Activated naive CD4-positive, alpha-beta T cell treated with anti-CD3 and anti-CD28 coated beads, Interleukin-2, amount 10 ng/mL, durations not matched to agents 7 days and 5 days (primary cell): ENCODE measurements around the gene ST3GAL4.

Experiments
- CTCF ChIA-PET: fragments of 350-600 bp; sonication (Branson Sonifier 250); formaldehyde crosslinking; loops from one replicate; lab custom pipeline; 2021; ENCODE audit warnings: antibody characterized with exemption; lab: Charles Lee
- DNase-seq: peaks from one replicate; pipeline ENCODE4 v3.0.0-alpha.2; 2020
- H3K27ac Mint-ChIP-seq: one replicate; pipeline ENCODE4 v1.8.0; 2021; ENCODE audit warnings: mild to moderate bottlenecking, moderate library complexity, mixed read lengths
- H3K27me3 Mint-ChIP-seq: one replicate; pipeline ENCODE4 v1.8.0; 2021; ENCODE audit warnings: mild to moderate bottlenecking, mixed read lengths
- H3K36me3 Mint-ChIP-seq: one replicate; pipeline ENCODE4 v1.8.0; 2021; ENCODE audit warnings: mixed read lengths
- H3K4me1 Mint-ChIP-seq: one replicate; pipeline ENCODE4 v1.8.0; 2021; ENCODE audit warnings: mixed read lengths
- H3K4me3 Mint-ChIP-seq: one replicate; pipeline ENCODE4 v1.8.0; 2021; ENCODE audit warnings: mild to moderate bottlenecking, moderate library complexity, mixed read lengths
- H3K9me3 Mint-ChIP-seq: one replicate; pipeline ENCODE4 v1.8.0; 2021; ENCODE audit warnings: mixed read lengths

Gene ST3GAL4

DNA sequence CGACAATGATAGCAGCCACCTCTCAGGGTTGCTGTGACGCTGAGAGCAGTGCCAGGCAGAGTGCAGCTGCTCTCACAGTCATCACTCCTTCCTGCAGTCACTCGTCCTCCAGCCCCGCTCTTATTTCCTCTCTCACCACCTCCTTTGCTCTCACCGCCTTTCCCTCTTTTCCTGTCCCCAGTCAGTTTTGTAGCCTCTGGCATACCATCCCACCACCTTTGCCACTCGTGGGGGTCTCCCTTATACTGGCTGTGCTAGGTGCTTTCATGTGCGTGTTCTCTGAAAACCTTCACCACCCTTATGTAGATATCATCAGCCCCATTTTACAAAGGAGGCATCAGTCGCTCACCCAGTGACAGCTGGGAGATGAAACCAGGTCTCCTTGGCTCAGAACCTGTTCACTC lies 19.3 kb upstream of the ST3GAL4 start:
- no peak for DNase-seq
- CTCF ChIA-PET: no interaction called here
- Mint-ChIP-seq H3K36me3 (peaks cover 27% of the 10 kb centered on the region), H3K4me1 (peaks cover 9% of the 10 kb centered on the region), H3K9me3 (no peaks in the 10 kb centered on the region), H3K27ac (peak overlapping the region; percentile 56), H3K4me3 (no peak overlapping the region), H3K27me3 (no peaks in the 10 kb centered on the region)

- CTCF ChIA-PET: no interaction called here
- Mint-ChIP-seq H3K36me3 (peaks cover 25% of the 10 kb centered on the region), H3K27ac (peak overlapping the region; percentile 52), H3K9me3 (no peaks in the 10 kb centered on the region), H3K4me3 (no peak overlapping the region), H3K4me1 (peaks cover 13% of the 10 kb centered on the region), H3K27me3 (no peaks in the 10 kb centered on the region)
- DNase-seq: no peak
Observed at GRCh38 chr11:126336671-126337101, 18.8 kb upstream of the ST3GAL4 start.

DNA sequence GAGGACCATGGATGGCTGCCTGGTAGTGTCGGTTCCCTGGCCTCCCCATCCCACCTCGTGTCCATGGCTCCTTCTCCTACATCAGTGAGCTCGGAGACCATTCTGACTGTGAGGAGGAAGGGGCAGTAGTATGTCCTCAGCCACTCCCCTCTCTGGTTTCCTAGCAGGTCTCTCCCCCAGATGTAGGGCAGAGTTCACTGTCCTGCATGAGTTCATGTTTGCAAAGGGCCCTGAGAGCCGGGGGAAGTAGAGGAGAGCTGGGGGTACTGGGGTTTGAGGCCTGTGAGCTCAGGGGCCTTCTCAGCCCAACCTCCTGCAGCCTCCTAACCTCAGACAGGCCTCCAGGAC lies 18.4 kb upstream of the ST3GAL4 start:
- no peaks in the 10 kb centered on the region for H3K9me3 Mint-ChIP-seq
- CTCF ChIA-PET: interaction anchor here (1.0 kb wide), 1 partner anchor 26 kb away, joined by 3 read pairs; no protein-coding TSS in a partner anchor
- peaks cover 17% of the 10 kb centered on the region for H3K4me1 Mint-ChIP-seq
- no peak for DNase-seq
- peaks cover 26% of the 10 kb centered on the region for H3K36me3 Mint-ChIP-seq
- H3K27me3 Mint-ChIP-seq: no peaks in the 10 kb centered on the region
- no peak overlapping the region for H3K27ac Mint-ChIP-seq
- no peak overlapping the region for H3K4me3 Mint-ChIP-seq

- CTCF ChIA-PET: interaction anchor here (1.0 kb wide), 1 partner anchor 27 kb away, joined by 3 read pairs; no protein-coding TSS in a partner anchor
- Mint-ChIP-seq H3K9me3 (no peaks in the 10 kb centered on the region), H3K36me3 (peaks cover 29% of the 10 kb centered on the region), H3K27me3 (no peaks in the 10 kb centered on the region), H3K4me1 (peaks cover 22% of the 10 kb centered on the region), H3K27ac (no peak overlapping the region), H3K4me3 (no peak overlapping the region)
- DNase-seq: no peak
Observed at GRCh38 chr11:126337474-126338241, 17.8 kb upstream of the ST3GAL4 start.

GRCh38 chr11:126338346-126339055 lies 17.0 kb upstream of the ST3GAL4 start:
- Mint-ChIP-seq H3K27me3 (no peaks in the 10 kb centered on the region), H3K9me3 (no peaks in the 10 kb centered on the region), H3K27ac (no peak overlapping the region), H3K4me1 (peaks cover 22% of the 10 kb centered on the region), H3K36me3 (peaks cover 23% of the 10 kb centered on the region), H3K4me3 (no peak overlapping the region)
- CTCF ChIA-PET: interaction anchor here (1.0 kb wide), 1 partner anchor 28 kb away, joined by 3 read pairs; no protein-coding TSS in a partner anchor
- DNase-seq: no peak

- peaks cover 22% of the 10 kb centered on the region for H3K4me1 Mint-ChIP-seq
- H3K27ac Mint-ChIP-seq: no peak overlapping the region
- no peak for DNase-seq
- H3K36me3 Mint-ChIP-seq: peaks cover 22% of the 10 kb centered on the region
- no peak overlapping the region for H3K4me3 Mint-ChIP-seq
- CTCF ChIA-PET: no interaction called here
- H3K9me3 Mint-ChIP-seq: no peaks in the 10 kb centered on the region
- H3K27me3 Mint-ChIP-seq: no peaks in the 10 kb centered on the region
Observed at GRCh38 chr11:126339073-126339862, 16.2 kb upstream of the ST3GAL4 start.

DNA sequence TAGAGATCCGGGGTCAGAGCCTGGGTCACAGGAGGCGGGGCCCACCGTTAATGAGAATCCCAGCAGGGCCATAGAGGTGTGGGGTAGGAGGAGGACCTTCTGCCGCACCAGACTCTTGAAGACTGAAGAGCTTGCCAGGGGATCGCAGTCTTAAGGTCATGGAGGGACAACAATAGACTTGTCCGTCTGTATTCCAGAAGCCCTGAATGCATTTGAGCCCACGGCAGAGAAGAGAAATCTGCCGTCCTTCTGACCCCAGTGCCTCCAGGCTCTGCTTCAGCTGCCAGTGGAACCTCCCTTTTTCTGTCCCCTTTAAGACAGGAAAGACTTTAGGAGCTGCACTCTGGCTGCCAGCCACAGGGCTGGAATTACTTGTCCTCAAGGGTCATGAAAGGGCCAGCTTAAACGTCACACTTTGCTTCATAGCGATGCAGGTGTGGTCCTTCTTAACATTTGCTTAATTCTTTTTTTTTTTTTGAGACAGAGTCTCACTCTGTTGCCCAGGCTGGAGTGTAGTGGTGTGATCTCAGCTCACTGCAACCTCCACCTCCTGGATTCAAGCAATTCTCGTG lies 15.5 kb upstream of the ST3GAL4 start:
- Mint-ChIP-seq H3K4me3 (no peak overlapping the region), H3K4me1 (peaks cover 23% of the 10 kb centered on the region), H3K9me3 (no peaks in the 10 kb centered on the region), H3K27ac (no peak overlapping the region), H3K36me3 (peaks cover 24% of the 10 kb centered on the region), H3K27me3 (no peaks in the 10 kb centered on the region)
- CTCF ChIA-PET: interaction anchor here (0.6 to 1.4 kb wide), 2 partner anchors 29 to 36 kb away, joined by 3 read pairs; partner anchors contain the start of gene DCPS
- no peak for DNase-seq

GRCh38 chr11:126340960-126341606 lies 14.4 kb upstream of the ST3GAL4 start:
- no peak overlapping the region for H3K27ac Mint-ChIP-seq
- CTCF ChIA-PET: interaction anchor here (1.2 to 1.6 kb wide), 3 partner anchors 30 to 139 kb away, joined by 3 read pairs; no protein-coding TSS in a partner anchor
- H3K9me3 Mint-ChIP-seq: no peaks in the 10 kb centered on the region
- no peak overlapping the region for H3K4me3 Mint-ChIP-seq
- DNase-seq: no peak
- peaks cover 24% of the 10 kb centered on the region for H3K4me1 Mint-ChIP-seq
- no peaks in the 10 kb centered on the region for H3K27me3 Mint-ChIP-seq
- peaks cover 27% of the 10 kb centered on the region for H3K36me3 Mint-ChIP-seq

DNA sequence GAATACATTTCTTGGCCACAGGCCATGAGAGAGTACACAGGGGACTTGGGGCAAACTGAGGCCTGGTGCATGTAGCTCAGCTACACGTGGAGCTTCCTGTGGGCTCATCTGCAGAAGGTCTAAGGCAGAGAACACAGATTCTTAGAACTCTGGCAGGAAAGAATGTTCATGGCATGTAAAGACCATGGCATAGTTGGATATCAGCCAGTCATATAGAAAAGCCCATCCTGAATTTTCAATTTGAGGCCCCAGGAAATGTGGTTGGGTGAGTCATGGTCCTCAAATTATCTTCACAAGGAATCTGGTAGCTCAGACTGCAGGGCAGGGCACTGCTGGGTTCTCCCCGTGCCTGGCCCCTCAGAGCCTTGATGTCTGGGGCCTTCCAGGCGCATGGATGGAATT lies 13.7 kb upstream of the ST3GAL4 start:
- CTCF ChIA-PET: interaction anchor here (1.2 to 1.6 kb wide), 2 partner anchors 34 to 138 kb away, joined by 3 read pairs; no protein-coding TSS in a partner anchor
- DNase-seq: no peak
- Mint-ChIP-seq H3K36me3 (peaks cover 29% of the 10 kb centered on the region), H3K27ac (no peak overlapping the region), H3K27me3 (no peaks in the 10 kb centered on the region), H3K9me3 (no peaks in the 10 kb centered on the region), H3K4me1 (peaks cover 21% of the 10 kb centered on the region), H3K4me3 (no peak overlapping the region)

DNA sequence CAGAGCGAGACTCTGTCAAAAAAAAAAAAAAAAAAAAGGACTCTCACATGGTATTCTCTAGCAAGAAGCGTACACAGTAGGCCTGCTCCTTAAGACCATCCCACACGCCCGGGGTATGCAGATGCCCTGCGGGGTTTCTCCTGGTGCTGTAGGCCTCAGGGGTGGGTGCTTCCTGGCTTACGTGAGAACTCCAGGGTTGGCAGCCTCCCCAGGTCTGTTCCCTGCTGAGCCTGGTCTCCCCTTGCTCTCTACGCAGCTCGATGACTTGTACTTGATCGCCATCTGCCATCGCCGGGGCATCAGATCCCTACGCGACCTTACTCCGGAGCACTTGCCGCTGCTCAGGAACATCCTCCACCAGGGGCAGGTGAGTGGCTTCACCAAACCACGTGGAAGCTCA lies 12.4 kb upstream of the ST3GAL4 start:
- no peaks in the 10 kb centered on the region for H3K27me3 Mint-ChIP-seq
- H3K4me1 Mint-ChIP-seq: peaks cover 21% of the 10 kb centered on the region
- H3K27ac Mint-ChIP-seq: no peak overlapping the region
- H3K36me3 Mint-ChIP-seq: peaks cover 29% of the 10 kb centered on the region
- DNase-seq: no peak
- H3K4me3 Mint-ChIP-seq: no peak overlapping the region
- CTCF ChIA-PET: no interaction called here
- H3K9me3 Mint-ChIP-seq: no peaks in the 10 kb centered on the region

GRCh38 chr11:126344141-126345080 lies 11.1 kb upstream of the ST3GAL4 start:
- Mint-ChIP-seq H3K9me3 (no peaks in the 10 kb centered on the region), H3K27me3 (no peaks in the 10 kb centered on the region), H3K4me3 (no peak overlapping the region), H3K4me1 (peaks cover 21% of the 10 kb centered on the region), H3K27ac (peak overlapping the region; percentile 64), H3K36me3 (peaks cover 30% of the 10 kb centered on the region)
- CTCF ChIA-PET: no interaction called here
- no peak for DNase-seq

GRCh38 chr11:126345283-126345682 lies 10.2 kb upstream of the ST3GAL4 start:
- CTCF ChIA-PET: no interaction called here
- Mint-ChIP-seq H3K4me1 (peaks cover 21% of the 10 kb centered on the region), H3K4me3 (no peak overlapping the region), H3K9me3 (no peaks in the 10 kb centered on the region), H3K27me3 (no peaks in the 10 kb centered on the region), H3K36me3 (peaks cover 29% of the 10 kb centered on the region), H3K27ac (no peak overlapping the region)
- DNase-seq: no peak
